Measurements from ENCODE around the gene LDB2.

The LDB2 gene

GRCh38 chr4:16750882-16751642, 147.4 kb downstream of the LDB2 start:
- DNase-seq: no peak

- DNase-seq: no peak
These were observed 148.2 kb downstream of the LDB2 start for GRCh38 chr4:16750216-16750615.

GRCh38 chr4:16745887-16746286, 152.6 kb downstream of the LDB2 start:
- DNase-seq: no peak

DNA sequence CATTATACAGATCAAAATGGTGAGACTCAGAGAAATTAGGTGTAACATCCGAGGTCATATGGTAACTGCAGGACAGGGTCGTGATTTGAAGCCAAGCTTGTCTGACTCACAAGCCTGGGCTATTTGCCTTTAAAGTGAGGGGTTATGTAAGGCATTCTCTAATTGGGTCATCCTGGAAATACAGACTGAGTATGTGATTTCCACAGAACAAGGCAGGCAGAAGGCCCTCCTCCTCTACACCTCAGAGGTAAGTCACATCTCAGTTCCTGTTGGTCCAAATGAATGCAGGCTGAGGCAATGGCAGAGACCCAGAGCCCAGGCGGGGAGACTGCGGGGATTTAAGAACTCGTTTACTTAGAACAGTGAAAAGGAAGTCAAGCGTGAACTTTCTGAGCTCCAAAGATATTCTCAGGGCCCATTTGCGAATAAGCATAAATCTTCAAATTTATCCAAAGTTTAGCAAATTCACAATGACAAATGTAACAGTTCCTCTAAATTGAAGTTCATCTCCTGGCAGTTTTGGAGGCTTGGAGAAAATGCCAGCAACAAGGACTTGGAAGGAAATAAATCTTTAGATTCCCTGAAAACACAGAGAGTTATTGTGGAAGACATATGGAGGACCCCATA, 153.3 kb downstream of the LDB2 start:
- no peak for DNase-seq

DNA sequence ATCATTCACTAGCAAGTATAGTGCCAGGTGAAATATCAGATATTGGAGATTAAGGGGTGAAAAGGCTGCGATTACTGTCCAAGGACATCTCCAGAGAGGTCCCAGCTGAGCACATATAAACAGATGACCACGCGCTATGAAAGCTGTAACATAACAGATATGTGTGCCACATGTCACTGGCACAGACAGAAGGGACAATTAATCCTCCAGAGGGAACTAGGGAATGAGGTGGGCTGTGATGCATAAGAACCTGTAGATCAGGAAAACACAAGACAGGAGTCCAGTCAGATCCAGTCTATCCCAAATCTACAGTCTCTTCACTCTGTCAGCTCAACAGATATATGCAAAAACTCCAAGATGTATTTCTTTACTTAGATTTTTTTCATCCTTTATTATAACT, 157.2 kb downstream of the LDB2 start:
- DNase-seq: no peak

- no peak for DNase-seq
These were observed 158.3 kb downstream of the LDB2 start for GRCh38 chr4:16739997-16740624.

GRCh38 chr4:16738558-16738957, 159.9 kb downstream of the LDB2 start:
- no peak for DNase-seq

- no peak for DNase-seq
These were observed 164.9 kb downstream of the LDB2 start for GRCh38 chr4:16733509-16733908.

DNA sequence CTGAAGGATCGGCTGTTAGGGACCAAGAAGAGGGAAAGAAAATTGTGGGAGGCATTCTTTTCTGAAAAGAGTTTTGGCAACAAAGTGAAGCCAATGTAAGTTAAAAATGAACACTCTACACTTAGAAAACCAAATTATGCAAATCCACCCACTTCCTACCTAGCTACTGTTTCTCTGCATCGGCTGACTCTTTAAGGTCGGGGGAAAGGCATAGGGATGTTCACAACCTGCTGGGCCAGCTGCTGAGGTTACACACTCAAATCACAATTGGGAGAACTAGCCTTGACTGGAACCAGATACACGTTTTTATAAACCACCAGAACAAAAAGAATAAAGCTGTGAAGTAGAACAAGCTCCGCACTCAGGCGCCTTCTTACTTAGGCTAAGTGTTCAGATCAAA, 165.7 kb downstream of the LDB2 start:
- DNase-seq: no peak

- DNase-seq: no peak
These were observed 166.6 kb downstream of the LDB2 start for GRCh38 chr4:16731776-16732380.

GRCh38 chr4:16730522-16731205, 167.8 kb downstream of the LDB2 start:
- no peak for DNase-seq

- no peak for DNase-seq
These were observed 169.1 kb downstream of the LDB2 start for GRCh38 chr4:16729336-16729735.

GRCh38 chr4:16728849-16729248, 169.6 kb downstream of the LDB2 start:
- no peak for DNase-seq

DNA sequence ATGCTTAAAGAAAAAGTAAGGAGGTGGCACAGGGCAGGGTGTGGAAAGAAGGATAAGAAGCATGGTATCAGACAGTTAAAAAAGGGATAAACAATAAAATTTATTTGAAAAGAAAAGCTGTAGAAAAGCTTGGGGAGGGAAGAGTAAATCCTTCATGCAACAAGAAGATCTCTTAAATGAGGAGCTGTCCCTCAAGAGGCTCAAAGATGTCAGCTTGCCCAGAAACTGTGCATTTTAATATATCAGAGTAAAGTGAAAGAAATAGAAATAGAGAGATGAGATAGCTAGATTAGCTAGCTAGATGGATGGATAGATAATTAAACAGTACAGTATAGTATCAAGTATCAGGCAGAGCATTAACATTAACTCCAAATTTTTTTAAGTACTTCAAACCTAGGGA, 170.3 kb downstream of the LDB2 start:
- DNase-seq: no peak

DNA sequence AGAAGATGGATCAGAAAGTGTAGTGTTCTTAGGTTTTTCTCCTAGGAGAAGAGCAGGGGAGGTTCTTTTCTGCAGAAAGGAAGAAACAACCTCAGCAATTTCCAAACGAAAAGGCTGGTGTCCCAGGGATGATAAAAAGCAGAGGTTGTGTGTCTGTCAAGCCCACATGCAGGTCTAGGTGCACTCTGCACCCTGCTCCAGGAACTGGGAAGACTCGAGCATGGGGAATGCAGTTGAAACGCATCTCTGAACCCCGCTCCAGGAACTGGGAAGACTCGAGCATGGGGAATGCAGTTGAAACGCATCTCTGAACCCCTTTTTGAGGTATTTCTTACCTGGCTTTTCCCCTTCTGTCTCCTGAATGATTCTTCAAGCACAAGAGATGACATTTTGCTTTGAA, 171.2 kb downstream of the LDB2 start:
- DNase-seq: no peak

DNA sequence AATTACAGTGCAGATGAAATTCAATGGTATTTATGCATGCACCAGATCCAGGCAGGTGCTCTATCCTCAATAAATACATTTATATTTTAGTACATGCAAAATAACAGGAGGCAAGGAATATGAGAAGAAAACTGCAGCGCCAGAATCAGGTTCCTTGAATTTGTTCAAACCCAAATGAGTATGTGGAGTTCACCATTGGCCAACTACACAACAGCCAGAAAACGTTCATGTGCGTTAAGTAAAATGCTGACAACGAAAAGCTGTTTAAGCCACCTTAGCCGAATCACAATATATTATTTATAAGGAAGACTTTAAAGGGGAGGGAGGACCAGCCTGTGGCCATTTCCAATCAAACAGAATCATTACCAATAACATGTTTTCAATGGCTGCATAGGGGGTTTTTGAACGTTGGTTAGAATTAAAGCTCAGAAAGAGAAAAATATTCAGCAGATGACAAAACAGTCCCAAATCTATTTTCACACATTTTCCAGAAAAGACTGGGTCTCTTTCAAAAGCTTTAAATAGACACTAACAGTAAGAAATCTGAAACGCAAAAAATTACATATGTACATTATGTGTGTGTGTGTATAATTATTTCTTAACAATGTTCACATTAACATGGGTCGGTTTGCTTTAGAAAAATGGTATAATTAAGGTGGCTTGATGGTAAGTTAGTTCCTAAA, 171.9 kb downstream of the LDB2 start:
- DNase-seq: no peak

GRCh38 chr4:16725252-16725651, 173.2 kb downstream of the LDB2 start:
- peak; percentile 17 for DNase-seq

GRCh38 chr4:16722416-16722815, 176.0 kb downstream of the LDB2 start:
- DNase-seq: no peak

DNA sequence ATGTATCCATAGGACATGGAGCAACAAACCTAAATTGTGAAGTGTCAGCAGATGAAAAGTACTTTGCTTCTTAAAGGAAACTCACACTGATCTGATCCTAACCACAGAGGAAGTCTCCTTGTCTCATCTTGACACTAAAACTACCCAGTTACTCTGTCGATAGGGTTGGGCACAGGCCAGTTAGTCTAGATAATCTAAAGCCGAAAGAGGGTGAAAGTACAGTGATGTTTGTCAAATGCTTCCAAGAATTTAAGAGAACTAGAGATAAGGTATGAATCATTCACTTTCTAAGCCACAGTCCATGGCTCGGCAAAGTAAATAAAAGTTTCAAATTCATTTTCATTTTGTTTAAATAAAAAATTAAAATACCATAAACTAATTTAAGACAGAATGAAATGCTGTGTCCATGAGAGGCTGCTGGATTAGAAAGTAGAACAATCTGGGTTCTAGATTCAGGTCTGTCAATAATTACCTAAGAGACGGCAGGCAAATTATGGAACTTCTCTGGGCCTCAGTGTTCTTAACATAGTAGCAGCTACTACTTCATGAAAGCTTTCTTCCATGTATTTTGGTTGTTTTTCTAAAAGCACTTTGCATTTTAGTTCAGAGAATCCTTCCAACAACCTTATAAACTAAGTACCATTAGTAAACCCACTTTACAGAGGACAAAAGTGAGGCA, 176.7 kb downstream of the LDB2 start:
- peak; percentile 23 for DNase-seq

- DNase-seq: no peak
These were observed 177.7 kb downstream of the LDB2 start for GRCh38 chr4:16720761-16721160.

DNA sequence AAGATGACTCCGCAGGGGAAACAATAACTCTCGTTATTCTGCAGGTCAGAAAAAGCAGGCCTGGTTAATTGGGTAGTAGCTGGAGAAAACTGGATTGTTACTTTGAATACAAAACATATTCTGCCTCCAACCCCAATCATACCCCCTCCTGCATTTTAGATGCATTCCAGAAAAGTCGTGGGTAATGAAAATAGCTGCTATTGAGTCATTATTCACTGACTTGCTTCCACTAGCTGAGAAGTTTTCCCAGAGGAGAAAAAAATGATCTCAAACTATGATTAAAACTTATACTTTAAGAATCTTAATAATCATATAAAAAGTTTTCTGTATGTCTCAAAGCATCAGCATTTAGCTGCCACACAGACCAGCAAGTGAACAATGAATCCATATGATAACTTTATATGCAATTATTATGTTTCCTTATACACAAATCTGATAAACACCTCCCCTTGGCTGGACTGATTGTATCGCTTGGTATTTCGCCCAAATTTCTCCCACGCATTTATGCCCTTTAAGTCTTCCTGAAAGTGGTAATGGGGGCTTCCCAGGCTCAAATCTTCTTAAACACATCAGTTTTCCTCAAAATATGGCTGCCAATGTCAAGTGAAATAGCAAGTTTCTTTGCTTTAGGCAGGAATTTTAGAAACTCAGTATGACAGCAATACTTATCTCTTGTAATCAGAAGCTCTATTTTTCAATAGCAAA, 181.0 kb downstream of the LDB2 start:
- DNase-seq: no peak

All from KG1 (cell line).